ENCODE results near the gene TMEM151A.

The TMEM151A gene

GRCh38 chr11:66334605-66335442 lies 43.1 kb downstream of the TMEM151A start:
- DNase-seq (ENCODE audit: low read depth in 1 of 2, low spot score in 1 of 2): no peak

DNA sequence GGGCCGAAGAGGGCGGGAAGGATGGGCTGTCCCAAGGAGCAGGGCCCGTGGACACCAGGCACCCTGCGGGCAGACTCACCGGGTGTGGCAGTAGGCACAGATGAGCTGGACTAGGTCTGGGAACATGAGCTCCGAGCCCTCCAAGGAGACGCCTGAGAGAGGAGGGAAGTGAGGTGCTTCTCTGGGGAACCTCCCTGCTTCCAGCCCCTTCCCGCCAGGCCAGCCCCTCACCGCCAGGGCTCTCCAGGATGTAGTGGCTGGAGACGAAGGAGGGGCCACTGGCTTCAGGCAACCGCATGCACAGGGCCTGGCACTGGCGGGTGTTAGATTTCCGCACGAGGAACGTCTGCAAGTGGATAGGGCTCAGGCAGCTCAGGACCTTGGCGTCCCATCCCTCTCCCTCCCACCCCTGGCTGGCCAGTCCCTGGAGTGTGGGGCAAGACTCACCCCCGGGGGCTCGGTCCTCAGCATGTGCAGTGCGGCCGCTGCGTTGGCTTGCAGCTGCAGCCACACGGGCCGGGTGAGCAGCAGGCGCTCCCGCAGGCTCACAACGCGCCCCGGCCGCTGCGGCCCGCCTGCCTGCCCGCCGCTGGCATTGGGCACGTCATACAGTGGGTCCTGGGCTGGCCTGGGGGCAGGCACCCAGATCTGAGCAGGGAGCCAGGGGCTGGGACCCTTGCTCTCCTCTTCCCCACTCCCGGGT lies 44.0 kb downstream of the TMEM151A start:
- no peak for DNase-seq (ENCODE audit: low read depth in 1 of 2, low spot score in 1 of 2)

- DNase-seq (ENCODE audit: low read depth in 1 of 2, low spot score in 1 of 2): no peak
These were observed 44.8 kb downstream of the TMEM151A start, which contains the start of gene RIN1 for GRCh38 chr11:66336234-66337102. Gene RIN1 (minus strand): TSS chr11:66336434. CDS start chr11:66336402, 32 bp downstream.

DNA sequence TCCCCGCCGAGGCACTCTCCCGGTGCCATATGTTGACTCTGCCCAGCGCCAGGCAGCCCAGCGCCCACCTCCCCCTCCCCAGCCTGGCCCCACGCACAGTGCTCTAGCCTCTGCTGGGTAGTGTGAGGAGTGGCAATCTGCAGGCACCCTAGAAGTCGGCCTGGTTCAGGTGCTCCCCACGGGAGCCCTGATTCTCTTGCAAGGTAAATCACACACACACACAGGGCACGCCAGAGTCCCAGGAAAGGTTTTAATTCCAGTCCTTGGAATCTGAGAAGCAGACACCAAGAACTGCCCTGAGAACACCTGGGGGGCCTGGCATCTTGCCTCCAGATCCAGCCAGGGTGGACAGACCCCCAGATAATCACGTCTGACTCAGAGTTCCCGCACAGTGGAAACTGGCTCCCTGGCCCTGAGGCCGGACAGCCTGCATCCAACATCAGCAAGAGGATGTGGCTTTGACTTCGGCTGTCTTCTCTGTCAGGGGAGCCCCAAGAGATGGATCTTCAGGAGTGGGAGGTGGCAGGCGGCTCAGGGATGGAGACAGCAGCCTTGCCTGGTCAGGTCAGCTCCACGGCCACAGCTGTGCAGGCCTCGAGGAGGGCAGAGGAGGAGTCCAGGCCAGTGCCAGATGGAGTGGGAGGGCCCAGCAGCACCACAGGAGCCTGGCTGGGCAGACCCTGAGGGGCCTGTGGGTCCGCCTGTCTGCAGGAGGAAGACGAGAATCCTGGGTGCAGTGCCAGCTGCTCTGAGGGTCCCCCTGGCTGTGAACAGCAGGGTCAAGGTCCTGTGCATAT lies 45.6 kb downstream of the TMEM151A start:
- no peak for DNase-seq (ENCODE audit: low read depth in 1 of 2, low spot score in 1 of 2)

DNA sequence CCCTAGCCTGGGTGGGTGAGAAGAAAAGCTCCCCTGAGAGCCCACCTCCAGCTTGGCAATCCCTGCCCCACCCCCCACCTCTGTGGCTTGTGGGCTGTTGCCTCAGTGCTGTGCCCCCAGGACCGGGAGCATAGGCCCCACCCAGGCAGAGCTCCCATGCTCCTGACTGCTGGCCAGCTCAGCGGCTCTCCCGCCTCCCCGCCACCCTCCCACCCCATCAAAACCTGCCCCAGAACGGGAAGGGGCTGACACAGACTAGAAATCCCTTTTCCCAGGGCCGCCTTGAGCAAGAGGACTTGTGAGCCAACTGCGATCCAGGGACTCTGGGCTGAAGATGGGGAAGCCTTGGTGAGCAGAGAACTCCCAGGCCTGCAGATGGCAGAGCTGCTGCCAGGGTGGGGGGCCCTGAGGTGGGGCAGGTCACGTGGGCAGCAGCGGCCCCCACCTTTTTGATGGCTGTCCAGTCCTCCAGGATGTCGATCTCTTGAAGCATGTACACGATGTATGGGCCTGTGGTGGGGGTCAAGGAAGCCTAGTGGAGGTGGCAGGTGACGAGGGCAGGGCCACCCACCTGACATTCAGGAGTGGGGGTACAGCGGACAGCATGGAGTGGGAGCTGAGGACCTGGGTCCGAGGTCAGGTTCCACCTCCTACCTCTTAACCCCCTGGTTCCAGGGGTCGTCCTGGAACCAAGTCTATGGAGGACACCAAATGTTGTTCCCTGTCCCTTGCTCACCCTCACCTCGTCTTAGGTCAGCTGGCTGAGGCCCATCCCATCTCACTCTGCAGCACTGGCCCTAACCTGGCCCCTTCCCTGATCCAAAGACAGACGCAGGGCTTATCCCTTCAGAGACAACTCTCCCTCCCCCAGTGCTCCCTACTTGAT lies 46.8 kb downstream of the TMEM151A start:
- DNase-seq (ENCODE audit: low read depth in 1 of 2, low spot score in 1 of 2): no peak

DNA sequence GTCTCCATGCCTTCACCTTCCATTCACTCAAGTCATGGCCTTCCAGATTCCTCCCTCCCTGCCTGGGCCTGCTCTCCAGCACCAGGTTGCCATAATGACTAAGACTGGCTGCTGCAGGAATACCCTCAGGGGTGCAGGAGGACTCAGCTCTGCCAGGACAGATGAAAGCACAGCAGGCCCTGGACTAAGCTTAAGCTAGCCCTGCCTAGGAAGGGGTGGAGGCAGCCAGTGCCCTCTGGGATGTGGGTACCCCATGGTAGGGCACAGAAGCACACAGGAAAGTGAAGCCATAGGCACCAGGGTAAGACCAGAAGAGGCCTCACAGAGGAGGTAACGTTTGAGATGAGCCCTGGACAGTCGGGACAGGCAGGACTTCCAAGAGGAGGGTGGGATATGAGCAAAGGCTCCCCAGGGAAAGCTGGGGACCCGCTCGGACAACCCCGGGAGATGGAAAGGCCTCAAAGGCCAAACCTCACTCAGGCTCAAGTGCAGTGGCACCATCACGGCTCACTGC lies 47.5 kb downstream of the TMEM151A start:
- DNase-seq (ENCODE audit: low read depth in 1 of 2, low spot score in 1 of 2): no peak

- no peak for DNase-seq (ENCODE audit: low read depth in 1 of 2, low spot score in 1 of 2)
These were observed 48.2 kb downstream of the TMEM151A start for GRCh38 chr11:66339686-66340483.

GRCh38 chr11:66340596-66341501 lies 49.2 kb downstream of the TMEM151A start:
- DNase-seq (ENCODE audit: low read depth in 1 of 2, low spot score in 1 of 2): no peak

DNA sequence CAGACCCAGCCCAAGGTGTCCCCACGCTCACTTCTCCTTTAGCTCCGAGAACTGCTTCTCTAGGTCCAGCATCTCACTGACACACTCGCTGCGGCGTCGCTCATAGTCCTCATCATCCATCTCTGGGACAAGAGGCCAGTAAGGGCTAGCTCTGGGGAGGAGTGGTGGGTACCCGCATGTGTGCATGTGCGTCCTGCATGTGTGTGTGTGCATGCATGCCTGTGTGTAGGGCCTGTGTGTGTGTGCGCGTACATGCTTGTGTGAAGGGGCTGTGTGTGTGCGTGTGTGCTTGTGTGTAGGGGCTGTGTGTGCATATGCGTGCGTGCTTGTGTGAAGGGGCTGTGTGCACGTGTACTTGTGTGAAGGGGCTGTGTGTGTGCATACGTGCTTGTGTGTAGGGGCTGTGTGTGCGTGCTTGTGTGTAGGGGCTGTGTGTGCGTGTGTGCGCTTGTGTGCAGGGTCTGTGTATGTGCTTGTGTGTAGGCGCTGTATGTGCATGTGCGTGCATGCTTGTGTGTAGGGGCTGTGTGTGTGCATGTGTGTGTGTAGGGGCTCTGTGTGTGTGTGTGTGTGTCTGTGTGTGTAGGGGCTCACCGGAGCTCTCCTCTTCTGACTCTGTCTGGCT lies 49.9 kb downstream of the TMEM151A start:
- no peak for DNase-seq (ENCODE audit: low read depth in 1 of 2, low spot score in 1 of 2)

- no peak for DNase-seq (ENCODE audit: low read depth in 1 of 2, low spot score in 1 of 2)
These were observed 51.5 kb downstream of the TMEM151A start for GRCh38 chr11:66343176-66343575.

GRCh38 chr11:66344550-66345315 lies 53.0 kb downstream of the TMEM151A start, which contains the start of gene BRMS1:
Gene BRMS1 (minus strand): TSS chr11:66345104. CDS start chr11:66342234, 2,870 bp downstream.
- peak; percentile 84 to 95 for DNase-seq (ENCODE audit: low read depth in 1 of 2, low spot score in 1 of 2)

DNA sequence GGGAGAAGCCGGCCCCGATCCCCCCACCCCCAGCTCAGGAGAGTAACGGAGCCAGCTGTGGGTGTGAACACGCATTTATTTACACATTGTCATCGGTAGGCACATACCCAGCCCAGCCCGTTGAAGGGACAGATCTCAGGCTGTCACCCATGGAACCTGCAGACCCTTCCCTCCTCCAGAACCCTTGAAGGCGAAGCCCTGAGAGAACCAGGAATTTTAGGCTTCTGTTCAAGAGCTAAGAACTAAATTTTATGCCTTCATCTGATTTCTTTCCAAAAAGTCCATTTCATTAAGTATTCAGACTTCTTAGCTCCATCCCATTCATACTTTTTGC lies 53.6 kb downstream of the TMEM151A start:
- no peak for DNase-seq (ENCODE audit: low read depth in 1 of 2, low spot score in 1 of 2)

Data from activated CD4-positive, alpha-beta T cell treated with anti-CD3 and anti-CD28 coated beads, Interleukin-2, amount 50 U/mL, for 24 hours (primary cell).